Transverse colon (tissue), 4 donors: ENCODE data around the gene RSPH4A. TPM values are rescaled to one million over a fixed set of nuclear protein-coding genes. Genes with fewer than 3 reads are reported as not detected.

Experiments used
- DNase-seq: peaks from one replicate; pipeline ENCODE4 v3.0.0-alpha.2; 2019
- H3K27ac ChIP-seq, 4 donors: fragments of 200-600 bp; sonication (generic); 2 replicates each; pipeline ENCODE4 v1.5.1; 2016 to 2018; ENCODE audit warnings: inconsistent platforms in 4 of 4
- H3K27me3 ChIP-seq: fragments of 200-600 bp; sonication (generic); 2 replicates; pipeline ENCODE4 v1.5.1; 2017; ENCODE audit warnings: inconsistent platforms
- H3K36me3 ChIP-seq, 4 donors: fragments of 200-600 bp; sonication (generic); 2 replicates each; pipeline ENCODE4 v1.5.1; 2017 to 2019; ENCODE audit warnings: inconsistent platforms in 4 of 4
- H3K4me1 ChIP-seq, 4 donors: fragments of 200-600 bp; sonication (generic); 2 replicates each; pipeline ENCODE4 v1.5.1; 2017 to 2020; ENCODE audit warnings: inconsistent platforms in 4 of 4
- H3K4me3 ChIP-seq, 4 donors: fragments of 200-600 bp; sonication (generic); 1 replicate in 1 of 4; 2 replicates in 3 of 4; pipeline versions ENCODE4 v1.5.1 to v1.6.1; 2017 to 2019; ENCODE audit warnings: inconsistent platforms in 4 of 4
- H3K9me3 ChIP-seq, 2 donors: fragments of 200-600 bp; sonication (generic); 2 replicates each; pipeline ENCODE4 v1.5.1; 2017 to 2019; ENCODE audit warnings: inconsistent platforms in 2 of 2
- EP300 ChIP-seq: sonication (generic); formaldehyde crosslinking; IDR thresholded peaks from one replicate; pipeline ENCODE4 v1.6.1; 2017; ENCODE audit warnings: antibody characterized with exemption, low read depth
- POLR2A ChIP-seq: fragments of 450-650 bp; IDR thresholded peaks from one replicate; pipeline ENCODE4 v1.6.1; 2016; ENCODE audit warnings: antibody characterized with exemption, mild to moderate bottlenecking, moderate library complexity
- POLR2AphosphoS5 ChIP-seq, 3 donors: sonication (generic); formaldehyde crosslinking; IDR thresholded peaks; one replicate each; pipeline ENCODE4 v1.6.1; 2016; ENCODE audit warnings: antibody characterized with exemption in 3 of 3
- WGBS, 2 donors: methylation state at CpG; one replicate each; pipeline ENCODE4 v1.1.5; 2018; ENCODE audit warnings: low coverage in 1 of 2; 5-methylcytosine and 5-hydroxymethylcytosine counted together
- in situ Hi-C, 4 donors: fragments of 200-750 bp; cut with MboI; loops; one replicate each; pipeline versions ENCODE4 v1.15.0 to v1.15.1; 2017; ENCODE audit warnings: low sequenced_read_pairs in 3 of 4, low pct_ligation_motif_present in 1 of 4, low pct_unique_long_range_greater_than_20kb in 1 of 4
- intact Hi-C: fragments of 100-400 bp; cut with DNase I; formaldehyde crosslinking; loops from one replicate; pipeline ENCODE4 v1.15.1; 2023; ENCODE audit warnings: low total_unique reads
- total RNA-seq, 4 donors: library from RNA; depleted of rRNA; stranded (reverse); fragments of >200 nt; gene quantifications; one replicate each; pipeline ENCODE4 v1.1.0, GENCODE V29; 2016
- TF ChIP-seq, protein P1 (sequence below), 5 experiments: fragments of 200-600 bp in 3 of 5; fragments of 450-650 bp in 2 of 5; sonication (generic) in 3 of 5; IDR thresholded peaks; 1 replicate in 2 of 5; 2 replicates in 3 of 5; pipeline ENCODE4 v1.5.1; 2016 to 2017; ENCODE audit warnings: antibody characterized with exemption in 5 of 5, inconsistent platforms in 3 of 5, mild to moderate bottlenecking in 2 of 5, moderate library complexity in 1 of 5

RSPH4A gene
- total RNA-seq, 4 donors from 2014 or later: 0.32 to 0.55 TPM; not detected in 2

DNA sequence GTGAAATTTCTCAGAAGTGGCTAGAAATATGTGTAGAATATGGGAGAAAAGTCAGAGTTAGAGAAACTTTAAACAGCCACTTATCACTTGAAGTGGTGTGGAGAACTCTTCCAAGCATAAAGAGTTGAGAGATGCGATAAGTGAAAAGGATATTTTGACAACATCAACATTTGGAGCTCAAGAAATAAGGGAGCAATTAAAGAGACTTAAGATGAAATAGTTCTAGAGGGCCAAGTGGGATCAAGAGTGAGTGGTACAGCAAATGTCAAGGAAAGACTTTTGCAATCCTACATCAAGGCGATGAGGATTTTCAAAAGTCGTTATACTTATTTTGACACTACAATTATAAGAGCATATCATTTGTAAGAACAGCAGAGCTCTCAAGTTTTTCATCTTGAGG, 9.6 kb downstream of the RSPH4A start:
- Histone ChIP-seq H3K27ac (no peak overlapping the region), H3K27me3 (no peaks in the 10 kb centered on the region), H3K4me3 (no peak overlapping the region), H3K4me1 (no peaks in the 10 kb centered on the region), H3K9me3 (no peaks in the 10 kb centered on the region), H3K36me3 (no peaks in the 10 kb centered on the region)
- TF ChIP-seq, protein P1, sequence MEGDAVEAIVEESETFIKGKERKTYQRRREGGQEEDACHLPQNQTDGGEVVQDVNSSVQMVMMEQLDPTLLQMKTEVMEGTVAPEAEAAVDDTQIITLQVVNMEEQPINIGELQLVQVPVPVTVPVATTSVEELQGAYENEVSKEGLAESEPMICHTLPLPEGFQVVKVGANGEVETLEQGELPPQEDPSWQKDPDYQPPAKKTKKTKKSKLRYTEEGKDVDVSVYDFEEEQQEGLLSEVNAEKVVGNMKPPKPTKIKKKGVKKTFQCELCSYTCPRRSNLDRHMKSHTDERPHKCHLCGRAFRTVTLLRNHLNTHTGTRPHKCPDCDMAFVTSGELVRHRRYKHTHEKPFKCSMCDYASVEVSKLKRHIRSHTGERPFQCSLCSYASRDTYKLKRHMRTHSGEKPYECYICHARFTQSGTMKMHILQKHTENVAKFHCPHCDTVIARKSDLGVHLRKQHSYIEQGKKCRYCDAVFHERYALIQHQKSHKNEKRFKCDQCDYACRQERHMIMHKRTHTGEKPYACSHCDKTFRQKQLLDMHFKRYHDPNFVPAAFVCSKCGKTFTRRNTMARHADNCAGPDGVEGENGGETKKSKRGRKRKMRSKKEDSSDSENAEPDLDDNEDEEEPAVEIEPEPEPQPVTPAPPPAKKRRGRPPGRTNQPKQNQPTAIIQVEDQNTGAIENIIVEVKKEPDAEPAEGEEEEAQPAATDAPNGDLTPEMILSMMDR (IDR thresholded peaks at IDR 0.05): no peak
- TF ChIP-seq POLR2AphosphoS5 (IDR thresholded peaks at IDR 0.05) (no peak), POLR2A (no peak), EP300 (no peak)
- in situ Hi-C loops (no loop called here), intact Hi-C loops (no loop called here)
- no peak for DNase-seq
- 91 to 100% methylated on average over 3 of the region's 3 CpGs for WGBS, 2 donors

- Histone ChIP-seq H3K36me3 (no peaks in the 10 kb centered on the region), H3K4me1 (no peaks in the 10 kb centered on the region), H3K9me3 (no peaks in the 10 kb centered on the region), H3K27ac (no peak overlapping the region), H3K27me3 (no peaks in the 10 kb centered on the region), H3K4me3 (no peak overlapping the region)
- intact Hi-C loops: no loop called here
- 66 to 71% methylated on average over 5 of the region's 5 CpGs for WGBS, 2 donors
- TF ChIP-seq EP300 (no peak), POLR2A (no peak), POLR2AphosphoS5 (IDR thresholded peaks at IDR 0.05) (no peak)
- TF ChIP-seq, protein P1 (IDR thresholded peaks at IDR 0.05): no peak
- in situ Hi-C loops: no loop called here
- no peak for DNase-seq
Observed at GRCh38 chr6:116629563-116629981, 13.3 kb downstream of the RSPH4A start.

- DNase-seq: no peak
- Histone ChIP-seq H3K27ac (no peak overlapping the region), H3K36me3 (peaks cover 0 to 5% (median 0%) of the 10 kb centered on the region in 4 donors), H3K9me3 (no peaks in the 10 kb centered on the region), H3K27me3 (no peaks in the 10 kb centered on the region), H3K4me1 (no peaks in the 10 kb centered on the region), H3K4me3 (no peak overlapping the region)
- intact Hi-C loops (no loop called here), in situ Hi-C loops (no loop called here)
- 39 to 54% methylated on average over 2 to 5 of the region's 5 CpGs for WGBS, 2 donors
- TF ChIP-seq, protein P1 (IDR thresholded peaks at IDR 0.05): no peak
- no peak for TF ChIP-seq EP300
- no peak for TF ChIP-seq POLR2A
- no peak for TF ChIP-seq POLR2AphosphoS5 (IDR thresholded peaks at IDR 0.05)
Observed at GRCh38 chr6:116631379-116631990, 15.2 kb downstream of the RSPH4A start.

DNA sequence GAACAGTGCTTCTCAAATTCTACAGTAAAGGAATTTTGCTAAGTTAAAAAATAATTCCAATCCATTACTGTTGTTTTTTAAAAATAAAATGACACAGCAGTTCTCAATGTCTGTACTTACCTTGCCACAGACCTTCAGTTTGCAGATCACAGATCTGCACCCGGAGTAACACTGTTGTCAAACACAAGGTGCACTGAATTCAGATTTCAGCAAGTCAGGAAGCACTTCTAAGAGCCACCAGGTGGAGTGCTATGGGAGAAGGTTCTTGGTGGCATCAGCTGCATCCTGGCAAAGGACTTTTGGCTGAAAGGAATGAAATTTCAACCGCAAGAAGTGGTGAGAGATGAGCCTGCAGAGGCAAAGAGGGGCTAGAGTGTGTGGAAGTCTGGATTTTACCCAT, 17.4 kb downstream of the RSPH4A start:
- in situ Hi-C loops (no loop called here), intact Hi-C loops (no loop called here)
- H3K27me3 ChIP-seq: no peaks in the 10 kb centered on the region
- peaks cover 0 to 5% (median 0%) of the 10 kb centered on the region in 4 donors for H3K36me3 ChIP-seq
- H3K9me3 ChIP-seq: no peaks in the 10 kb centered on the region
- no peaks in the 10 kb centered on the region for H3K4me1 ChIP-seq
- WGBS, 2 donors: 87 to 89% methylated on average over 2 of the region's 2 CpGs
- TF ChIP-seq EP300 (no peak), POLR2A (no peak), POLR2AphosphoS5 (IDR thresholded peaks at IDR 0.05) (no peak)
- TF ChIP-seq, protein P1 (IDR thresholded peaks at IDR 0.05): no peak
- no peak overlapping the region for H3K27ac ChIP-seq
- no peak for DNase-seq
- no peak overlapping the region for H3K4me3 ChIP-seq
